Measurements from ENCODE around the gene MPPED2. TPM values are rescaled to one million over a fixed set of nuclear protein-coding genes. Genes with fewer than 3 reads are reported as not detected.

MPPED2 gene
- total and polyA plus RNA-seq, 12 donors, result 2.1 to 28.3 (median 5.7) TPM

DNA sequence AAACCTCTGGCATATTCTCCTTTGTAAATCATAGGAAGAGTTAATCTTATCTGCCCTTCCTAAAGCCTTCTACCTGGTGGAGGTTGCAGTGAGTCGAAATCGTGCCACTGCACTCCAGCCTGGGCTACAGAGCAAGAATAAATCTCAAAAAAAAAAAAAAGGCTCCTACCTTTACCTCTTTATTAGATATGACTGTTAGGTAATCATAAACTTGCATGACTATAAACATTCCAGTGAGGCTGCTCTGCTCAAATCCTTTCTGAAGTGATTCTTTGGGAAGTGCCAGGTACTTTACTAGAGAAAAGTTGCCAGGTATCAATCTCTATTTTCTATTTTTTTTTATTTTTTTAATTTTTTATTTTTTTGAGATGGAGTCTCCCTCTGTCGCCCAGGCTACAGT lies 59.6 kb downstream of the MPPED2 start:
- WGBS, 4 donors, result 75 to 83% (median 78%) methylated on average over 3 of the region's 3 CpGs

DNA sequence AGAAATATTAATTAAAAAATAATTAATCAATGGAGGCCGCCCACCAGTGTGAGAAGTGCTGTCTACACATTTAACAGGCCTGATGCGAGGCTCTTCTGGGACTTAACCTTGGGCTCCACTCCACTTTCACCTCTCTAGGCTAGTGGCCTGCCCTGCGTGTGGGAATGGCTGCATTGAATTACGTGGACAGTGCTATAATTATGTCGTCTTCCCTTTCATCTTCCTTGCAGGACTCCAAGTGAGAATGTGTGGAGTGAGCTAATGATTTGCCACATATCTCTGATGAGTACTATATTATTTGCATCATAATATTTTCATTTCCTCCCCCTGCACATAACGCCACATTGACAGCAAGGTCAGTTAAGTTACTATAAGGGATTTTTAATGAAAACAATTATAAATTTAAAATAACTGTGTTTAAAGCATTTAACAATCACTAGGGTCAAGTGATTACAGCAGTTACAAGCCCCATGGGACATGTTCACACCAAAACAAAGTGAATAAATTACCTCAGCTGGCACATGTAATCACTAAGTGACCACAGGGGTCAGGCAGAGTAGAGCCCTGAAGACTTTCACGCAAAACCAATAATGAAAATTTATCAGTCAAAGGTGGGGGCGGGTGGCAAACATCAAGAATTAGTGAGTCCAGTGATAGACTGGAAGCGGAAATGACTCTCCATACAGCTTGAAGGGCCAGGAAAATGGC lies 63.5 kb downstream of the MPPED2 start:
- WGBS, 4 donors, result 86 to 94% (median 90%) methylated on average over 9 of the region's 9 CpGs
- no peaks in the 10 kb centered on the region for H3K36me3 ChIP-seq (replicated peaks in 1 of 2)
- H3K4me1 ChIP-seq (replicated peaks in 1 of 2), result no peaks in the 10 kb centered on the region

More for the DNA sequence above, 59.6 kb downstream of the MPPED2 start:
- H3K4me1 ChIP-seq (replicated peaks in 1 of 2), result no peaks in the 10 kb centered on the region
- no peaks in the 10 kb centered on the region for H3K9me3 ChIP-seq (replicated peaks in 1 of 3)
- no peak for TF ChIP-seq POLR2A (IDR thresholded peaks at IDR 0.05)
- TF ChIP-seq, protein P1, sequence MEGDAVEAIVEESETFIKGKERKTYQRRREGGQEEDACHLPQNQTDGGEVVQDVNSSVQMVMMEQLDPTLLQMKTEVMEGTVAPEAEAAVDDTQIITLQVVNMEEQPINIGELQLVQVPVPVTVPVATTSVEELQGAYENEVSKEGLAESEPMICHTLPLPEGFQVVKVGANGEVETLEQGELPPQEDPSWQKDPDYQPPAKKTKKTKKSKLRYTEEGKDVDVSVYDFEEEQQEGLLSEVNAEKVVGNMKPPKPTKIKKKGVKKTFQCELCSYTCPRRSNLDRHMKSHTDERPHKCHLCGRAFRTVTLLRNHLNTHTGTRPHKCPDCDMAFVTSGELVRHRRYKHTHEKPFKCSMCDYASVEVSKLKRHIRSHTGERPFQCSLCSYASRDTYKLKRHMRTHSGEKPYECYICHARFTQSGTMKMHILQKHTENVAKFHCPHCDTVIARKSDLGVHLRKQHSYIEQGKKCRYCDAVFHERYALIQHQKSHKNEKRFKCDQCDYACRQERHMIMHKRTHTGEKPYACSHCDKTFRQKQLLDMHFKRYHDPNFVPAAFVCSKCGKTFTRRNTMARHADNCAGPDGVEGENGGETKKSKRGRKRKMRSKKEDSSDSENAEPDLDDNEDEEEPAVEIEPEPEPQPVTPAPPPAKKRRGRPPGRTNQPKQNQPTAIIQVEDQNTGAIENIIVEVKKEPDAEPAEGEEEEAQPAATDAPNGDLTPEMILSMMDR (IDR thresholded peaks at IDR 0.05), result no peak
- no peak overlapping the region for H3K27ac ChIP-seq
- no peak overlapping the region for H3K4me3 ChIP-seq
- H3K36me3 ChIP-seq (replicated peaks in 1 of 2), result no peaks in the 10 kb centered on the region
- DNase-seq, result no peak
- intact Hi-C loops (cut with DNase I), result no loop called here
- no peaks in the 10 kb centered on the region for H3K27me3 ChIP-seq

GRCh38 chr11:30521297-30522071 lies 64.7 kb downstream of the MPPED2 start:
- TF ChIP-seq, protein P1 (IDR thresholded peaks at IDR 0.05), result no peak
- no peak for TF ChIP-seq POLR2A (IDR thresholded peaks at IDR 0.05)
- Histone ChIP-seq H3K36me3 (replicated peaks in 1 of 2) (no peaks in the 10 kb centered on the region), H3K4me3 (no peak overlapping the region), H3K4me1 (replicated peaks in 1 of 2) (no peaks in the 10 kb centered on the region), H3K9me3 (replicated peaks in 1 of 3) (no peaks in the 10 kb centered on the region), H3K27ac (no peak overlapping the region), H3K27me3 (no peaks in the 10 kb centered on the region)
- 81 to 84% (median 82%) methylated on average over 8 of the region's 8 CpGs for WGBS, 4 donors
- DNase-seq, result no peak
- intact Hi-C loops (cut with DNase I), result no loop called here

More for the DNA sequence above, 63.5 kb downstream of the MPPED2 start:
- intact Hi-C loops (cut with DNase I), result no loop called here
- Histone ChIP-seq H3K27ac (no peak overlapping the region), H3K27me3 (no peaks in the 10 kb centered on the region), H3K4me3 (no peak overlapping the region), H3K9me3 (replicated peaks in 1 of 3) (no peaks in the 10 kb centered on the region)
- no peak for DNase-seq
- TF ChIP-seq, protein P1 (IDR thresholded peaks at IDR 0.05), result no peak
- no peak for TF ChIP-seq POLR2A (IDR thresholded peaks at IDR 0.05)

GRCh38 chr11:30513087-30513486 lies 73.1 kb downstream of the MPPED2 start:
- DNase-seq, result no peak
- 82 to 96% (median 93%) methylated on average over 1 of the region's 1 CpG for WGBS, 4 donors
- TF ChIP-seq POLR2A (IDR thresholded peaks at IDR 0.05), result no peak
- TF ChIP-seq, protein P1 (IDR thresholded peaks at IDR 0.05), result no peak
- H3K27me3 ChIP-seq, result no peaks in the 10 kb centered on the region
- no peak overlapping the region for H3K27ac ChIP-seq
- no peaks in the 10 kb centered on the region for H3K36me3 ChIP-seq (replicated peaks in 1 of 2)
- intact Hi-C loops (cut with DNase I), result no loop called here
- no peaks in the 10 kb centered on the region for H3K9me3 ChIP-seq (replicated peaks in 1 of 3)
- H3K4me1 ChIP-seq (replicated peaks in 1 of 2), result no peaks in the 10 kb centered on the region
- no peak overlapping the region for H3K4me3 ChIP-seq
